ENCODE data around the gene CCDC146.

CCDC146 gene

DNA sequence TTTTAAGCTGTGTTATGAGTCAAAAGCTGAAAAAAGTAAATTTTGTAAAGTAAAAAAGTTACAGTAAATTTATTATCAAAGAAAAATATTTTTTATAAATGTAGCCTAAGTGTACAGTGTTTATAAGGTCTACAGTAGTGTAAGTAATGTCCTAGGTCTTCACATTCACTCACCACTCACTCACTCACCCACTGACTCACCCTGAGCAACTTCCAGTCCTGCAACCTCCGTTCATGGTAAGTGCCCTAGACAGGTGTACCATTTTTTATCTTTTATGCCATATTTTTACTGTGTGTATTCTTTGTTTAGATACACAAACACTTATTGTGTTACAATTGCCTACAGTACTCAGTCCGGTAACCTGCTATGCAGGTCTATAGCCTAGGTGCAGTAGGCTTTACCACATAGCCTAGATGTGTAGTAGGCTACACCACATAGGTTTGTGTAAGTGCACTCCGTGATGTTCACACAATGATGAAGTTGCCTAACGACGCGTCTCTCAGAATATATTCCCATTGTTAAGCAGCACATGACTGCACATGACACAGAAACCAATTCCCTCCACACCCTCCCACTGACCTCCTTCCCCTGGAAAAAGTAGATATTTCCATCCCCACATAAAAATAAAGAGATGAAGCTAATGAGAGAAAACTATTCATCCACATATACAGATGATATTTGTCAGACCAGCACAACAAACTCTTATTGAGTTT is 122.0 kb downstream of the CCDC146 start:
- H3K9ac ChIP-seq (ENCODE audit: low read length) = no peak overlapping the region
- no peaks in the 10 kb centered on the region for H4K20me1 ChIP-seq (ENCODE audit: low read depth, low read length)
- H3K4me2 ChIP-seq (ENCODE audit: low read depth, low read length, poor library complexity, severe bottlenecking) = no peak overlapping the region
- no peaks in the 10 kb centered on the region for H3K9me3 ChIP-seq (ENCODE audit: insufficient read depth, low read length)
- H3K79me2 ChIP-seq (ENCODE audit: insufficient read depth, low read length) = no peaks in the 10 kb centered on the region
- no peaks in the 10 kb centered on the region for H3F3A ChIP-seq (ENCODE audit: insufficient read depth)
- TF ChIP-seq EZH2phosphoT487 (conservative IDR thresholded peaks at IDR 0.05; ENCODE audit: low read length) = no peak
- no peak for TF ChIP-seq CTCF (IDR thresholded peaks at IDR 0.05; ENCODE audit: insufficient read depth, low read length, poor library complexity, severe bottlenecking)
- no peak overlapping the region for H2AFZ ChIP-seq (ENCODE audit: low read depth, low read length, severe bottlenecking)
- H3K27me3 ChIP-seq (ENCODE audit: low read length) = no peaks in the 10 kb centered on the region
- no peaks in the 10 kb centered on the region for H3K9me2 ChIP-seq (replicated peaks; ENCODE audit: insufficient read depth, low read length)
- no peak overlapping the region for H3K27ac ChIP-seq (ENCODE audit: low read depth, low read length)
- no peaks in the 10 kb centered on the region for H3K36me3 ChIP-seq (ENCODE audit: low read length)
- H3K4me3 ChIP-seq (ENCODE audit: insufficient read depth, low read length, poor library complexity, severe bottlenecking) = no peak overlapping the region

DNA sequence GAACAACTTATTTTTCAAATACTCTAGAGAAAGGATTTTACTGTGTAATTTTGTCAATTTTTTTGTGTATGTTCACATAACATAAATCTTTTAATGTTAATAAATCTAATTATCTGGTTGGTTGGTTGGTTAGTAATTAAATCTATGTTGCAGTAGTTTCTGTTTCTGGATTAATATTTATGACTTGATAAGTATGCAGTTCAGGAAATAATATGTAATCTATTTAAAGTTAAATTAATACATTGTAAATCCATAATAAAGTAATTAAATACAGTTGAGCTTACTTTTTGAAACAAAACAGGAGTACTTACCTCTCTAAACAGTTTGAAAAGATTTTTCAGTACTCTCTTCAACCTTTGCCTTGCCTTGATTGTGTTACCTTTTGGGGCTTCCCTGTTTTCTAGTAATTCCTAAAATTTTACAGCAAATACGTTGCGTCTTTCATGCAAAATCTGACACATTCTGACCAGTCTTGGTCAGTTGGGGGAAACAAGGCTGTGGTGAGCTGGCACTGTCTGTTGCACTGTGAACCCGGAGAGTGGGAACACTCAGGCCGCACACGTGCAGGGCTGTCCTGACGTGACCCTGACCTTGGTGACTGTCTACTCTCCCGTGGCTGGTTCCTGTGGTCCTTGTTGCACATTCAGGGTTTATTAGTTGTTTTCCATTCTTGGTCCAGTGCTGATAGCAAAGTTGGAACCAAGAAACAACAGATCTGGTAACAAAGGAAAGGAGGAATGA is 122.8 kb downstream of the CCDC146 start:
- no peak overlapping the region for H3K4me2 ChIP-seq (ENCODE audit: low read depth, low read length, poor library complexity, severe bottlenecking)
- H3K79me2 ChIP-seq (ENCODE audit: insufficient read depth, low read length) = no peaks in the 10 kb centered on the region
- H3K9me2 ChIP-seq (replicated peaks; ENCODE audit: insufficient read depth, low read length) = no peaks in the 10 kb centered on the region
- TF ChIP-seq CTCF (IDR thresholded peaks at IDR 0.05; ENCODE audit: insufficient read depth, low read length, poor library complexity, severe bottlenecking) (no peak), EZH2phosphoT487 (conservative IDR thresholded peaks at IDR 0.05; ENCODE audit: low read length) (no peak)
- H2AFZ ChIP-seq (ENCODE audit: low read depth, low read length, severe bottlenecking) = no peak overlapping the region
- H3F3A ChIP-seq (ENCODE audit: insufficient read depth) = no peaks in the 10 kb centered on the region
- no peaks in the 10 kb centered on the region for H3K9me3 ChIP-seq (ENCODE audit: insufficient read depth, low read length)
- no peaks in the 10 kb centered on the region for H4K20me1 ChIP-seq (ENCODE audit: low read depth, low read length)
- no peak overlapping the region for H3K9ac ChIP-seq (ENCODE audit: low read length)
- H3K27ac ChIP-seq (ENCODE audit: low read depth, low read length) = no peak overlapping the region
- H3K4me3 ChIP-seq (ENCODE audit: insufficient read depth, low read length, poor library complexity, severe bottlenecking) = no peak overlapping the region
- H3K27me3 ChIP-seq (ENCODE audit: low read length) = no peaks in the 10 kb centered on the region
- no peaks in the 10 kb centered on the region for H3K36me3 ChIP-seq (ENCODE audit: low read length)

DNA sequence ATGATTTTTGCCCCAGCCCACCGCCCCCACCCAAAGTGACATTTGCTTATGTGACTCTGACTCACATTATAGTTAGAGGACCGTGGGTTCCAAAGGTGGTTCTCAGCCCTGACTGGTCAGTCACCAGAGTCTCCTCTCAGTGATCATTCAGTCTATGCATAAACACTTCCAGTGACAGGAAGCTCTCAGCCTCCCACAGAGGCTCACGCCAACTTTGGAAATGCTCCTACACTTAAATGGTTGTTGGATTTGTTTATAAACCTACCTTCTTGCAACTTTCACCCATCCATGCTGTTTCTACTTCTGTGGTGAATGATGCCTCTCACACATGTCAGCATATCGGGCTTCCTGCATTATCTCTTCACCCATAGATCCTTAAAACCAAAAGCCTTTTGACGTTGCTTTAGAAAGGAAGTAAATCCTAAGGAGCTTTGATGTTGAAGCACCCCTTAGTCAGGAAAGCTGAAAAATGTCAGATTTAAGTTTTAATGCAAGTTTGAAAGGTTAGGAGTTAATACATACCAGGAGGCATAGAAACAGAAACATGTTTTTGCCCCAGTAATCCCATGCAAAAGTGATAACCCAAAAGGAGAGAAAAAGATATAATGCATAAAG is 123.7 kb downstream of the CCDC146 start:
- H2AFZ ChIP-seq (ENCODE audit: low read depth, low read length, severe bottlenecking) = no peak overlapping the region
- no peak overlapping the region for H3K4me3 ChIP-seq (ENCODE audit: insufficient read depth, low read length, poor library complexity, severe bottlenecking)
- H4K20me1 ChIP-seq (ENCODE audit: low read depth, low read length) = no peaks in the 10 kb centered on the region
- no peaks in the 10 kb centered on the region for H3K36me3 ChIP-seq (ENCODE audit: low read length)
- no peak overlapping the region for H3K4me2 ChIP-seq (ENCODE audit: low read depth, low read length, poor library complexity, severe bottlenecking)
- TF ChIP-seq EZH2phosphoT487 (conservative IDR thresholded peaks at IDR 0.05; ENCODE audit: low read length) (no peak), CTCF (IDR thresholded peaks at IDR 0.05; ENCODE audit: insufficient read depth, low read length, poor library complexity, severe bottlenecking) (no peak)
- no peaks in the 10 kb centered on the region for H3K79me2 ChIP-seq (ENCODE audit: insufficient read depth, low read length)
- no peaks in the 10 kb centered on the region for H3K9me3 ChIP-seq (ENCODE audit: insufficient read depth, low read length)
- no peak overlapping the region for H3K9ac ChIP-seq (ENCODE audit: low read length)
- no peak overlapping the region for H3K27ac ChIP-seq (ENCODE audit: low read depth, low read length)
- no peaks in the 10 kb centered on the region for H3F3A ChIP-seq (ENCODE audit: insufficient read depth)
- no peaks in the 10 kb centered on the region for H3K27me3 ChIP-seq (ENCODE audit: low read length)
- no peaks in the 10 kb centered on the region for H3K9me2 ChIP-seq (replicated peaks; ENCODE audit: insufficient read depth, low read length)
